M059J (cell line): ENCODE results near the gene BPGM. TPM values are rescaled to one million over a fixed set of nuclear protein-coding genes. Genes with fewer than 3 reads are reported as not detected.
"Not testable (repeated sequence)": the region's sequence is repeated elsewhere in the genome, so short reads cannot be mapped to it uniquely, and the experiment has no call there.

ENCODE experiments used
- DNase-seq: peaks from one replicate; pipeline ENCODE4 v3.0.0-alpha.2; 2012; ENCODE audit warnings: low read depth
- total RNA-seq: library from RNA; depleted of rRNA; stranded (reverse); fragments of >200 nt; shearing (Covaris generic); gene quantifications from 2 replicates; pipeline ENCODE4 v1.2.3, GENCODE V29; 2014

Gene BPGM
- total RNA-seq, 1 experiment from 2014 or later = 39.6 TPM

DNA sequence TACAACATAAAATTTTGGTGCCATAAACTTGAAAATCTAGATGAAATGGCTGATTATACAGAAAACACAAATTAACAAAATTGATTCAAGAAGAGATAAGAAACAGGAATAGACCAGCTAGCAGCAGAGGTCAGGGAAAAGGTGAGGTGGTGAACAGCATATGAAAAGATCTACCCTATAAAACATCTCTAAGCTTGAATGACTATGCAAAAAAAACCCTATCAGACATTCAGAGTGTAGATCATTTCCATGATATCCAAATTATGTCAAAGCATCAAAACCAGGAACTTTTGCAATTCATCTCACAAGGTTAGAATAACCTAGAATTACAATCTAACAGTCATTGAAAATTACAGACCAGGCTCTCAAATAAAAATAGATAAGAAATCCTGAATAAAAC, 14.6 kb upstream of the BPGM start:
- no peak for DNase-seq

DNA sequence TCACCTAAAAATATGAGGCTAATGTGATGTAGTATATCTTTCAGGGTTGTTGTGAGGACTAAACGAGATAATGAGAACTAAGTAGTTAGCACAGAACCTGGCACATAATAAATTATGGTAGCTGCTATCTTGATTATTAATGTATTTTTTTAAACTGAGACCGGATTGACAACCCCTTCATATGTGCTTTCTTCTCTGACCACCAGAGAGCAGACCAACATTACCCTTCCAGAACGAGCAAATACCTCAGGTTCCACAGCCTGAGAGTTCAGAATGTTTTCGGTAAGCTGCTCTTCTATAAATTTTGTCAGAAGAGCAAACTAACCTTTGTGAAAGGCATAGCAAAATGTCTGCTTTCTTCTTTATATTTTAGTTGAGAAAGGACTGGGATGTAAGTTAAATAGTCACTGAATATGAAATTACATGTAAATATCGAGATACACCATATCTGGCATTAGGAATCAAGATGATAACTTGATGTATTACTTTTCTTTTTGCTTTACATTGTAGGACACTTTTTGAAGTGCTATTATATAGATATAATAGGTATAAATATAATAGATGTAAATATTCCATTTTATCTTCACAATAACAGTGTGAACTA, 13.6 kb upstream of the BPGM start:
- peak; percentile 63 for DNase-seq

DNA sequence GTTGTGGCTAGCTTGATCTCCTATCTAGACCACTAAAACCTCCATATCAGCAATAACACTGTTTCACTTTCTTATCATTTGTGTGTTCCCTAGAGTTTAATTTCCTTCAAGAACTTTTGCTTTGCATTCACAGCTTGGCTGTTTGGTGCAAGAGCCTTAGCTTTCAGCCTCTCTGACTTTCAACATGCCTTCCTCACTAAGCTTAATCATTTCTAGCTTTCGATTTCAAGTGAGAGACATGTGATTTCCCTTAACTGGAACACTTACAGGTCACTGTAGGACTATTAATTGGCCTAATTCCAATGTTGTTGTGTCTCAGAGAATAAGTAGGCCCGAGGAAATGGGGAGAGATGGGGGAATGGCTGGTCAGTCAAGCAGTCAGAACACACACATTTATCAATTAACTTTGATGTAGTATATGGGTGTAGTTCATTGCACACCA, 10.6 kb upstream of the BPGM start:
- peak; percentile 36 for DNase-seq

DNA sequence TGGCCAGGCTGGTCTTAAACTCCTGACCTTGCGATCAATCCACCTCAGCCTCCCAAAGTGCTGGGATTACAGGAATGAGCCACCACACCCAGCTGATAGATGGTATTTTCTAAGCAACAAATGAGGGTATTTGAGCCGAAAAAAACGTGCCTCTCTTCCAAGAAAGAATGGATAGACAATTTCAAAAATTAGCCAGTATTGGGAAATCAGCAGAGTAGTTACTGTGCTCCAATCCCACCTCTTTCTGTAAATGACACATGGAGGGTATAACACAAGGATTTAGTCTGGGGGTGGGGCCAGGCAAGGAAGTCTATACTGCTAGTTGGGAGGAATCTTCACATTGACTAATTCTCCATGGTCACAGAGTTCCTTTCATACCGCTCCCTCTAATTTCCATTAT, 9.2 kb upstream of the BPGM start:
- DNase-seq = no peak

DNA sequence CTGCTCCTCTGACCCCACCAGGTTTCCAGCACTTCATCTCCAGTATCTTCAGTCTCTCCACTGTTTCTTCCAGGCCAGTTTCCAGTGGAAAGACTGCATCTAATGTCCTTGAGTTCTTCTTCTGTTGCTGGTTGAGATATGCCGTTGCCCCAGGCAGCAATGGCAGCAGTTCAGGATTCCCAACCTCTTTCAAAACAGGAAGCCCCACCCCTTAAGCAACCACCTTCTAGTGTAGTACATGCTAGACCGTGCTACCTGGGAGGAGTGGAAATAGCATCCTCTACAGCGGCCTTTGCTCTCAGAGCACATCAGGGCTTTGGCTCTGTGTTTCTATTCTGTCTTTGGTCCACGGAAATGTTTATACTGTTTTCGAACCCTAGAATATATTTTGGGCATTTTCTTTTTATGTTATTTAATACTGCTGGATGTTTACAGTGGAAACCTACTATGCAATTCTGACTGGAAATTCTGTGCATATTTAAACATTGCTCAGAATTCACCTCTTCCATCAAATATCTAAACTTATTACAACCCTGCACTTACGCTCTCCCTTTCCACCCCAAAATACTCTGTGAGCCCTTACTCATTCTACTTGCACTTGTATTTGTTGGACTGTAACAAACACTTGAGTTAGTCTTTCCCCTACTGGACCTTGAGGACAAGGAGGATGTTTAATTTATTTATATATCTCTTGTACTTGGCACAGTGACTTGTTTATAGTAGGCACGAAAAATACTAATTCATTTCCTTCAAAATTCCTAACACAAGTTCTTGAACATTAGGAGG, 8.5 kb upstream of the BPGM start:
- peak; percentile 47 for DNase-seq

DNA sequence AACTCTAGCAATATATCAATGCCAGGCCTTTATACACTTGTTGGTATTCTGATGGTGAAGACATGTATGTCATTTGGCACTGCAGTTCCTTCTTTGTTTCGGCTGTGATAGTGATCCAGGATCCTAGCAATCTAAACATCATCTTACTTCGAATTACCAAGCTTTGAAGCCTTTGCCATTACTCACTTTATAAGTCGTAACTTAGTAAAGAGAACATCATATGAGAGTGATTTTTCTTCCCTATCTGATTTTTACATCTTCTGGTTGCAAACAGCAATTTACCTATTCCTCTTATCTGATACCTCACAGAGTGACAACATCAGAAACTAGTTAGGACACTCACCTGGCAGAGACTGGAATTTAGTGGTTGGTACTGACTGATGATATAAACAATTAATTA, 7.6 kb upstream of the BPGM start:
- no peak for DNase-seq

DNA sequence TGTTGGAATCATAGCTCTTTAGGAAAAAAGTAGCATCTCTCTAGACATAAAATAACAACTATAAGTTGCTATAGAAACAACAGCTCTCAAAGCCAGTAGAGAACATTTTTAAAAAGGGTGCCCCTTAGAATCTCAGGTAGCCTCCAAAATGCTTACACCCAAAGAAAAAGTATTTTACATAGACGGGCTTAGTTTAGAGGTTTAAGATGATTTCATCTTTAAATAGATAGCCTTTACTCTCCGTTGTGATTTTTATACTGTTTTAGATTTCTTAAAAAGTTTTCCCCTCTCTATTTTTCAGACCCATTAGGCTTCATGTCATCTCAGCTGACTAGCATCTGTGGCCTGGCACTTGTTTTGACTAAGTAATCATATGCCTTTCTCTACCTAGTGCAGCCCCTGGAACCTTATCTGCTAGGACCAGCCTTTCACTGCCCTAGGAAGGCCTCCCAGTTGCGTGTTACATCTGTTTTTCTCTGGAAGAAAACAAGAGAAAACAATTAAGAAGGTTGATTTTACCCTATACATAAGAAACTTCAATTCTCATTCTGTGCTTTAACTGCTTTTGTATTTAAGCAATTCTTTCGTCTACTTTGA, 6.9 kb upstream of the BPGM start:
- DNase-seq = no peak

DNA sequence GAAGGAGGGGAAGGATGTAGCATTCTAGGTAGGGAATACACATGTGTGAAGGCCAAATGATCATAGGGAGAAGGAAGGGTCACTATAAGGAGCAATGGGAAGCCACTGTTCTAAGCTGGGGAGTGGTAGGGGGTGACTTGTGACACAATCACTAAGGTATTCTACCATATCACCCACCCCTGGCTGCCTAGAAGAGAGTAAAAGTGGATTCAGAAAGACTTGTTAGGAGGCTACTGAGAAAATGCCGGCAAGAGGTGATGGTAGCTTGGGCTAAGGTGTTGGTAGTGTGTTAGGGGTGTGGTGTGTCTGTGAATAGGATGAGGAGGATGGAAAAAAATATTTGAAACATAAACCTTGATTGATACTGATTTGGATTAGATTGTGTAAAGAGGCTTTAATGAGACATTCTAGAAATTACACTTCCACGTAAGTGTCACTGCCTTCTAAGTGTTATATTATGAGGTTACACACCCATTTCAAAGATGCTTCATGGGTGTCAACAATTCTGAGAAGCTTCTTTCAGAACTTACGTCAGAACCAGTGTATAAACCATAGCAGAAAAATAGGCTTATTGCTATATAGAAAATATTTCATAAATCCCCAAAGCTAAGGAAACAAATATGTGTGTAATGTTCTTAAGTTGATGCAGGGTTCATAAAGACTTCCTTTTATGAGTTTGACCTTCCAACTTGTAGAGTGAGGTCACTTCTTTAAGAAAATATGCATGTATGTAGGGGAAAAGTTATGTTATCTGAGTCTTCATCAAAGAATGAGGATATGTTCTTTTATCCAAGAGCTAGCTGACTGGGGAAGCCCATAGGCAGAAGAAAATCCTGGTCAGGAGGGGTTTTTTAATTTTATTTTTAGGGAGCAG, 5.6 kb upstream of the BPGM start:
- no peak for DNase-seq

DNA sequence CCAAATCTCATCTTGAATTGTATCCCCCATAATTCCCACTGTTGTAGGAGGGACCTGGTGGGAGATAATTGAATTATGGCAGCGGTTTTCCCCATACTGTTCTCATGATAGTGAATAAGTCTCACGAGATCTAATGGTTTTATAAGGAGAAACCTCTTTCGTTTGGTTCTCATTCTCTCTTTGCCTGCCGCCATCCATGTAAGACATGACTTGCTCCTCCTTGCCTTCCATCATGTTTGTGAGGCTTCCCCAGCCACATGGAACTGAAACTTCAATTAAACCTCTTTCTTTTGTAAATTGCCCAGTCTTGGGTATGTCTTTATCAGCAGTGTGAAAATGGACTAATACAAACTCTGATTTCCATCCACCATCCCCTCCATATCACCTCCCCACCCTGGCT, 4.7 kb upstream of the BPGM start:
- not testable (repeated sequence) for DNase-seq

DNA sequence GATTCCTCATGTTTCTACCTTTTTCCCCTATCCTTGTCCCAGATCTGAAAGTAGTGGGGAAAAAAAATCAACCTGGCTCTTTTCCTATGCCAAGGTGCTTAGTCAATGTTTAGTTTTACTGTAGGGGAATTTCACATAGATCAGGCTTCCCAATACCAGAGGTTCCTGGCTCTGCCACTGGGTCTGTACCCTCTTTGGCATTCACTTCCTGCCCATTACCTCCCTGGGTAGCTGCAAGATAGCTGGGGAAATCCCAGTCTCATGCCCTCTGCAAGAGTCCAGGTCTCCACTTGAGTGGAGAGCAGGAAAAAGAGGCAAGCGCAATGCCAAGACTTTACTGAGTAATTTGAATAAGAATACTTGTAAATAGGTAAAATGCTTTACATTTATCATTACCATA, 3.5 kb upstream of the BPGM start:
- DNase-seq = peak; percentile 50

DNA sequence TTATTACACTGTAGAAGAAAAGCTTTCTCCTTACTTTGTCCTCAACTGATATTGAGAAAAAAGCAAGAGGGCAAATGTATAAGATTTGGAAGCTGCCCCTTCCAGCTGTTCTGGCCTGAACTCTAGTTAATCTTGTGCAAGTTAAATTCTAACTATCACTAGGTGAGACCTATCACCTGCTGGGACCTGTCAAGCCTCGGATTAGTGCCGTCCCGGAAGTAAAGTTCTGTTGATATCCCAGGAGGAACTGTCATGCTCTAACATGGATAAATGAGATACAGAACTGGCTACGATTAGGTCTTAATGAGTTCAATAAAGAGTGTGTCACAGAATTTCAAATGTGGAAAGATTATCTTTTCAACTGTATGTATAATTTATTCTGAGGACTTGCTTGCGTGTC, 1.2 kb upstream of the BPGM start:
- no peak for DNase-seq

DNA sequence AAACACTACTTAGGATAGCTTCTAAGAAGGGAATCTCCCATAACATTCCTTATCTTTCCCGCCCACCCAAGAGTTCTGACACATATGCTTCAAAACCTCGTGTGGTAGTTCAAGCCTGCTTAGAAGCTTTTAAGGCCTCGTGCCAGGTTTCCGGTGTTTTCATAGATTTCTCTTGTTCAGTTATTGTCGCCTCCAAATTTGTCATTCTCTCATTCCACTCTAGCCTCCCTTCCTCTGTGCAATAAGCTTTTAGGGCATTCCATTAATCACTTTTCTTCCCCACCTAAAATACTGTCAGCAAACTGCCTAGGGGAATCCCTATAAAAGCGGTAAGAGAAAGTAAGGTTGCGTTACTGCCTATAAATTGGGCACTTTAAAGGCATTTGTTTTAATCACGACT, 718 bp upstream of the BPGM start:
- peak; percentile 63 for DNase-seq

DNA sequence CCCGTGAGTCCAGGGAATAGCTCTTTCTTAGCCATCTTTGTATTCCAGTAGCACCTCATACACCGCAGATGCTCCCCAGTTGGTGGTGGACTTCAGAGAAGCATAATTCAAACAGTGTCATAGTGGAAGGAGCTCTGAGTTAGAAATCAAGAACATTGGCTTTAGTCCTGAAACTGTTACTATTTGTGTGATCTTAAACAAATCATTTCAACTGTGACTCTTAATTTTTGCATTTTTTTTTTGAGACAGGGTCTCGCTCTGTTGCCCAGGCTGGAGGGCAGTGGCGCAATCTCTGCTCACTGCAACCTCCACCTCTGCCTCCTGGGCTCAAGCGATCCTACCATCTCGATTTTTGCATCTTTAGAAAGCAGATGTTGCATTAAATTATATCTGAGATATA, 1.8 kb downstream of the BPGM start:
- DNase-seq = no peak

DNA sequence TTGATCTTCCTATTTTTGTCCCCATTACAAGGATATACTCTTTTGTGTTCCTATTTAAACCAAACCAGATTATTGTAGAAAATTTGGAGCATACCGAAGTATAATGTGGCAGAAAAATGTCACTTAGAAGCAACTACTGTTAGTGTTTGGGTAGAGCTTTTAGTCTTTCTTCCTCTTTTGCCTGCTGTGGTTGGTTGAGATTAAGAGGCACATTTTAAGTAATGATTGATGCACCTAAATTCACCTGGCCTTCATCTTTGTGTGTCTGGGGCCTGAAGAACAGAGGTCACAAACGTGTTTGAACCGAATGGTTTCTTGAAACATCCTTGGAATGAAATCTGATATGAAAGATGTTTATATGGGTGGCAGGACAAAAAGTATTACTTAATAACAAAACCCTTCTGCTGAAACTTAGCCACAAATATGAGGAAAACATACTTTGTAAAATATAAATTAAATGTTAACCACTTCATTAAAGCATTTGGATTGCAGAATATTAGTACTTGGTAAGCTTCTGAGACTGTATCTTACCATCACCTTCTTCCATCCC, 2.6 kb downstream of the BPGM start:
- DNase-seq = no peak

DNA sequence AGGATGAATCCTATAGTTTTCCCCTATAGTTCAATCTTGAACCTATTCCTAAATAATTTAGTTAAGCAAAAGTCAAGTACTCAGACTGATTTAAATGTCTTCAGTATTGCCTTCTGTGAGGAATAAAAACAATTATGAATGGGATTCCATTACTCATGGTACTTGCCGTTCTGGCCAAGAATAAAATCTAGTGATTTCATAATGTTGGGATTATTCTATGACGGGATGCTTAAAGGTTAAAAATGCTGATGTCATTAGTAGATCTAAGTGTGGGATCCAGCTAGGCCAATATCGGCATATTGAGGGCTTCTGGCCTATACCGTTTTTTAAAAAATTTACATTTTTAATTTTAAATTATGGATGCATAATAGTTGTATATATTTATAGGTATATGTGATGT, 5.3 kb downstream of the BPGM start:
- no peak for DNase-seq

DNA sequence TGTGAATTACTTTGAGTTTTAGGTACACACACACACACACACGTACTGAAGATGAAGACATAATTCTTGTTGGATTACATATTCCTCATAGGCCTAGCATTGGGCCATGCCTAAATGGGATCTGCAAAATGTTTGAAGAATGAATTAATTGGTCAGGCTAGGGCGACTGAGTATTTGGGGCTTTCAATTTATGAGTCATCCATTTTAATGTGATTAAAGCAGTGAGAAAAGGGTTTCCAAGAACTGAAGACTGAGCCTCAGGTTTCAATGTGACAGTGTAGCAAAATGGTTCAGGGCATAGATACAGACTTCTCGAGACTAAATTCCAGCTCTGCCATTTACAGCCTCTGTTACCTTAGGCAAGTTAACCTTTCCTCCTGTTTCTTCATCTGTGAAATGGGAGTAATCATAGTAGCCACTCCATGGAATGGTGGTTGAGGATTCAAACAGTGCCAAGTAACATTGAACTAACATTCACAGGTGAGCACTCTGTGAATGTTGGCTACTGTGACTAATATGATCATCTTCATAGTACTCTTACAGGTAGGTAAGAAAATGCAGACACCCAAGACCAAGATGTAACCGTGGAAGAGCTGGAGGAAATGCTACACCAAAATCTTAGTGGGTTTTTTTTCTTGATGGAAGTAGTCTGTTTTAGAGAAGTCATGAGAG, 7.6 kb downstream of the BPGM start:
- peak; percentile 66 for DNase-seq

DNA sequence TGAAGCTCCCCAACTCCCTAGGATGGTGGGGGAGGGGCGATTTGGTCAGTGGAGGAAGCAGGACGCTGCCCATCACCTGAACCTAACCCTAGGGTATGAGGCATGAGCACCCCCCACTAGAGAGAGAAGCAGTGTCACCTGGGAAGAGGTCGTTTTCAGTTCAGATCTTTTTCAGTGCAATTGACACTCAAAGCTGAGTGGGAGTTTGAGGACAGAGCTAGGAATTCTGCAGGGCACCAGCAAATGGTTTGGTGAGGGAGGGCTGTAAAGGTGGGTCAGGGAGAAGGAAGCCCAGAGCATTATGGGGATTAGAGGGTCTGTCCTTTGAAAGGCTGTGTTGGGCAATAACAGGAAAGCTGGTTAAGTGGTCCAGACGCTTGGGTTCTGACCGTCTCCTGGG, 10.9 kb downstream of the BPGM start:
- no peak for DNase-seq

DNA sequence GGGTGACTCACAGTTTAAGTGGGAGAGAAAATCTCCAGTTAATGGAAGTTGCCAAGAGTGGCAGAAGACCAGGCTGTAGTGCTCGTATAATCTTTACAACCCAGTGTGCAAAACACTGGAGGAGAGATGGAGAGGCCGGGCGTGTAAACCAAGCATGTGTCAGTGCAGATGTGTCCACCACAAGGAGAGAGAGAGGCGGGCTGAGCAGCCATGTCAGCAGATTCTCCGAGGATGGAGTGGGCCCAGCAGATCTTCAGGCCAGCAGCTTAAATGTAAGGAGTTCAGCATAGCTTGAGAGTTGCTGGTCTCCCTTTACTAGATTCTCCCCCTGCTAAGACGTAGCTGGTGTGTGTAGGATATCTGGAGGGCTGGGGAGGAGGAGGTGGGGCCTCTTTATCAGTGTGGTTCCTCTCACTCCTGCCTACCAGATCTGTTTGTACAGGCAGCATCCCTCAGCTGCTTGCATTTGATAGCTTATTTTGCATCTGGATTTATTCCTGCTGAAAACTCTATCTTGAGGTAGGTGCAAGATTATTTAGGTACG, 13.7 kb downstream of the BPGM start:
- DNase-seq = no peak

DNA sequence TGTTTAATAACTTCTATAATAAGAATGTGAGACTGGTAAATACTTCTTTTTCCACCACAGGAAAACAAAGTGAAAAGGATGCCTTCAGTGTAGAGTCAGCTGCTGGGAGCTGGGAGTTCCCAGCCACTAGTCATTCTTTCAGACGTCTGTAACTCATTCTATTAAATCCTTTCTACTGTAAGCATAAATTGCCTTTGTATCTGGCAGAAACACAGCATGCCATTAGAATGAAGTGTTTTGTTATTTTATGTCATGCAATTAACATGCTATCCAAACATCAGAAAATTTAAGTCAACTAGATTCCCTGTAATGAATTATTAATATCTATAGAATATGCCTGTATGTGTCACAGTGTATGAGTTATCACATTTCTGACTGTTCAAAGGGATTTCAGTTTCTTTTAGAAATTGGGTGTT, 14.3 kb downstream of the BPGM start:
- peak; percentile 74 for DNase-seq

DNA sequence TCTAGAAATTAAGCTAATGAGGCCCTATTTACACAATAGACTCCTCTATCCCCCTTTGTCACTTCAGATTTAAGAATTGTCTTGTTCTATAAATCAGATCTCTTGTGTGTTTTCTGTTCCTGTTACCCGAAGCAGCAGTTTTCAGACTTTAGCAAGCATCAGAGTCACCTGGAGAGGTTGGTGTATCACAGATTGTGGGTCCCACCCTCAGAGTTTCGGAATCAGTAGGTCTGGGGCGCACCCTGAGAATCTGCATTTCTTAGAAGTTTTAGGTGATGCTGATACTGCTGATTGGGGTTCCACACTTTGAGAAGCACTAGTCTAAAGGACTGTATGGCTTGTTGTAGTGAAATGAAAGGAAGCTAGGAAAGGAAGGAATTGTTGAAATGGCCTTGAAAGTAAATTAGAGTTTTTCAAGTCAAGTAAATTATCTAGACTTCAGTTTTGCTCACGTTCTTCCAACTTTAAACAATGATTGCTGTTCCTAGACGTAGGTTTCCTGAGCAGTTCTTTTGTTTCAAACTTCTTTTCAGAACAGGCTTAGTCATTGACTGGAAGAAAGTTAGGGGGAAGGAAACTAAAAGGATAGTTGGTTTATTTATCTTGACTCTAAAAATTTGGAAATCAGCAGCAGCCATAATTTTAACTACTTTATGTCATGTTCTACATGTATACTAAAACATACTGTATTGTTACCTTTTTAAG, 15.7 kb downstream of the BPGM start:
- no peak for DNase-seq

DNA sequence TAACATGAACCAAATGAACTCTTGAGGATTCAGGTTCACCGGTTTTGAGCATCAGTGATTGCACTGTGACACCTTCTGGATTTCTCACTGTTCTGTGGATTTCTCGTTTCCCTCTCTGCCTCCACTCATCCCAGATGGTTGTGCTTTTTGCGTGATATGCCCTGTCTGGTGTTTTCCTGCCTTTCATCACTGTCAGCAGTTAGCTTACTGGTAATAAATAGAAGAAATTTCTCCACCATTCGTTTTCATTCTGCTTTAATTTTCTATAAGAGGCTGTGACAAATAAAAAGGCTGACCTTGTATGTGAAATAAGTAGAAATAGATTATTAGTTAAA, 16.2 kb downstream of the BPGM start:
- DNase-seq = no peak
